Keratinocyte (primary cell): ENCODE results near the gene ARHGAP10. TPM values are rescaled to one million over a fixed set of nuclear protein-coding genes. Genes with fewer than 3 reads are reported as not detected.

ENCODE experiments used
- DNase-seq: peaks from one replicate; pipeline ENCODE4 v3.0.0-alpha.2; 2011; ENCODE audit warnings: low read depth, missing footprints, low spot score
- FAIRE-seq: peaks from 2 replicates; lab custom pipeline; 2011; peaks lifted over from hg19 to GRCh38; lab: Jason Lieb, UNC
- H2AFZ ChIP-seq: 2 replicates; pipeline ENCODE4 v1.6.0; 2012; ENCODE audit warnings: low read length, control low read depth, inconsistent platforms; ENCODE audit not compliant: control insufficient read depth
- H3K27ac ChIP-seq: 2 replicates; pipeline ENCODE4 v1.5.1; 2011; ENCODE audit warnings: low read length; ENCODE audit not compliant: control insufficient read depth, insufficient read depth
- H3K27me3 ChIP-seq: 3 replicates; pipeline ENCODE4 v1.6.0; 2011; ENCODE audit warnings: low read length; ENCODE audit not compliant: control insufficient read depth, insufficient read depth; ENCODE audit errors: extremely low read depth
- H3K36me3 ChIP-seq, 2 experiments: 2 replicates in 1 of 2; 3 replicates in 1 of 2; pipeline ENCODE4 v1.5.1; 2011; ENCODE audit warnings: low read length in 2 of 2, mild to moderate bottlenecking in 1 of 2; ENCODE audit not compliant: control insufficient read depth in 2 of 2, insufficient read depth in 2 of 2; ENCODE audit errors: extremely low read depth in 1 of 2
- H3K4me1 ChIP-seq: 3 replicates; pipeline ENCODE4 v1.5.1; 2011; ENCODE audit warnings: low read length; ENCODE audit not compliant: control insufficient read depth, insufficient read depth; ENCODE audit errors: extremely low read depth
- H3K4me2 ChIP-seq: 3 replicates; pipeline ENCODE4 v1.6.0; 2011; ENCODE audit warnings: low read depth, low read length; ENCODE audit not compliant: control insufficient read depth, insufficient read depth; ENCODE audit errors: extremely low read depth
- H3K4me3 ChIP-seq, 3 experiments: fragments of 200-600 bp in 1 of 3; sonication (generic) in 1 of 3; 2 replicates in 2 of 3; 3 replicates in 1 of 3; pipeline ENCODE4 v1.5.1; 2011 to 2016; ENCODE audit warnings: low read length in 3 of 3, mild to moderate bottlenecking in 3 of 3, control low read depth in 2 of 3, inconsistent platforms in 1 of 3, low read depth in 1 of 3, mixed read lengths in 1 of 3, mixed run types in 1 of 3, moderate library complexity in 1 of 3; ENCODE audit not compliant: control insufficient read depth in 2 of 3, insufficient read depth in 2 of 3; ENCODE audit errors: extremely low read depth in 1 of 3
- H3K79me2 ChIP-seq: 2 replicates; pipeline ENCODE4 v1.6.0; 2012; ENCODE audit warnings: low read length; ENCODE audit not compliant: control insufficient read depth, insufficient read depth
- H3K9ac ChIP-seq: 3 replicates; pipeline ENCODE4 v1.6.0; 2011; ENCODE audit warnings: low read length; ENCODE audit not compliant: control insufficient read depth, insufficient read depth; ENCODE audit errors: extremely low read depth
- H3K9me1 ChIP-seq: 3 replicates; pipeline ENCODE4 v1.6.0; 2011; ENCODE audit warnings: low read length; ENCODE audit not compliant: control insufficient read depth, insufficient read depth; ENCODE audit errors: extremely low read depth
- H3K9me3 ChIP-seq: 2 replicates; pipeline ENCODE4 v1.5.1; 2012; ENCODE audit warnings: low read depth, low read length; ENCODE audit not compliant: control insufficient read depth
- H4K20me1 ChIP-seq: 3 replicates; pipeline ENCODE4 v1.6.0; 2011; ENCODE audit warnings: low read length; ENCODE audit not compliant: control insufficient read depth, insufficient read depth; ENCODE audit errors: extremely low read depth
- EZH2 ChIP-seq: IDR thresholded peaks from one replicate; pipeline ENCODE4 v1.6.1; 2012; ENCODE audit warnings: inconsistent platforms, mild to moderate bottlenecking, low read length, moderate library complexity
- dilution Hi-C: fragments of 300-500 bp; cut with MboI; formaldehyde crosslinking; loops from one replicate; pipeline ENCODE4 v1.7.0; 2020; ENCODE audit warnings: low sequenced_read_pairs; ENCODE audit not compliant: extremely low pct_ligation_motif_present
- polyA plus RNA-seq, 5 experiments: library from polyadenylated mRNA; depleted of rRNA in 3 of 5; stranded (reverse) in 3 of 5; stranded (forward) in 1 of 5; unstranded in 1 of 5; fragments of >200 nt; gene quantifications; 1 replicate in 1 of 5; 2 replicates in 3 of 5; 3 replicates in 1 of 5; pipeline versions ENCODE4 v1.2.1 to v1.2.3, GENCODE V29; 2011 to 2012; ENCODE audit warnings: missing spikeins in 2 of 5, low read depth in 1 of 5, low replicate concordance in 1 of 5
- TF ChIP-seq, protein P1 (sequence below), 3 experiments: IDR thresholded peaks in 1 of 3; conservative IDR thresholded peaks in 1 of 3; optimal IDR thresholded peaks in 1 of 3; 2 replicates in 2 of 3; 3 replicates in 1 of 3; pipeline versions ENCODE3 to v1.5.1; 2011; ENCODE audit warnings: low read length in 3 of 3, mild to moderate bottlenecking in 3 of 3, moderate library complexity in 2 of 3, control low read depth in 1 of 3, inconsistent platforms in 1 of 3; ENCODE audit not compliant: insufficient read depth in 2 of 3; ENCODE audit errors: extremely low read depth in 1 of 3

ARHGAP10 gene
- polyA plus RNA-seq, 1 donor (not counting 4 experiments of a cell fraction or from before 2014, with no cell fraction given): 18.7 TPM

DNA sequence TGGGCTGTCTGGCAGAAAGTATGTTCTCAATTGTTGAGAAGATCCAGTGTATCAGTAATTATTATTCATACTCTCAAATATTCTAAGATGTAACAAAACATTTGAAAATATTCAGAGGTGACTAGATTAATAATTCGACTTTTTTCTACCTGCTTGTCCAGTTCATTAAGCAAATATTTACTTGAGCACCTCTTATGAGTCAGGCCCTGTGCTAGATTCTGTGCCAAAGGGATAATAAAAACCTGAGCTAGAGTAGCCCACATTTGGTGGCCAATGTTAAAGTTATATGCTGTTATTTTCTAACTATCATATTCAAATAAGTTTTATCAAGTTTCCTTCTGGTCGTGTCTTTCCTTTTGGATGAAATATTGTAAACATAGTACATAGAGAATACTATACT lies 58.5 kb downstream of the ARHGAP10 start:
- DNase-seq: no peak
- dilution Hi-C loops: no loop called here
- H2AFZ ChIP-seq: no peak overlapping the region
- H3K79me2 ChIP-seq: peaks cover 73% of the 10 kb centered on the region
- no peak overlapping the region for H3K4me2 ChIP-seq
- H3K4me3 ChIP-seq: no peak overlapping the region
- no peaks in the 10 kb centered on the region for H3K27me3 ChIP-seq
- no peak overlapping the region for H3K27ac ChIP-seq
- peaks cover 2% of the 10 kb centered on the region for H3K9me1 ChIP-seq
- no peak for TF ChIP-seq EZH2
- TF ChIP-seq, protein P1, sequence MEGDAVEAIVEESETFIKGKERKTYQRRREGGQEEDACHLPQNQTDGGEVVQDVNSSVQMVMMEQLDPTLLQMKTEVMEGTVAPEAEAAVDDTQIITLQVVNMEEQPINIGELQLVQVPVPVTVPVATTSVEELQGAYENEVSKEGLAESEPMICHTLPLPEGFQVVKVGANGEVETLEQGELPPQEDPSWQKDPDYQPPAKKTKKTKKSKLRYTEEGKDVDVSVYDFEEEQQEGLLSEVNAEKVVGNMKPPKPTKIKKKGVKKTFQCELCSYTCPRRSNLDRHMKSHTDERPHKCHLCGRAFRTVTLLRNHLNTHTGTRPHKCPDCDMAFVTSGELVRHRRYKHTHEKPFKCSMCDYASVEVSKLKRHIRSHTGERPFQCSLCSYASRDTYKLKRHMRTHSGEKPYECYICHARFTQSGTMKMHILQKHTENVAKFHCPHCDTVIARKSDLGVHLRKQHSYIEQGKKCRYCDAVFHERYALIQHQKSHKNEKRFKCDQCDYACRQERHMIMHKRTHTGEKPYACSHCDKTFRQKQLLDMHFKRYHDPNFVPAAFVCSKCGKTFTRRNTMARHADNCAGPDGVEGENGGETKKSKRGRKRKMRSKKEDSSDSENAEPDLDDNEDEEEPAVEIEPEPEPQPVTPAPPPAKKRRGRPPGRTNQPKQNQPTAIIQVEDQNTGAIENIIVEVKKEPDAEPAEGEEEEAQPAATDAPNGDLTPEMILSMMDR (optimal IDR thresholded peaks at IDR 0.05 in 1 of 3, IDR thresholded peaks at IDR 0.05 in 1 of 3, conservative IDR thresholded peaks at IDR 0.05 in 1 of 3; ENCODE audit: extremely low read depth in 1 of 3, insufficient read depth in 2 of 3, low read length in 3 of 3): no peak
- no peak overlapping the region for H3K9ac ChIP-seq
- H3K4me1 ChIP-seq: peaks cover 51% of the 10 kb centered on the region
- no peaks in the 10 kb centered on the region for H3K36me3 ChIP-seq
- H4K20me1 ChIP-seq: no peaks in the 10 kb centered on the region
- no peak for FAIRE-seq
- no peaks in the 10 kb centered on the region for H3K9me3 ChIP-seq

DNA sequence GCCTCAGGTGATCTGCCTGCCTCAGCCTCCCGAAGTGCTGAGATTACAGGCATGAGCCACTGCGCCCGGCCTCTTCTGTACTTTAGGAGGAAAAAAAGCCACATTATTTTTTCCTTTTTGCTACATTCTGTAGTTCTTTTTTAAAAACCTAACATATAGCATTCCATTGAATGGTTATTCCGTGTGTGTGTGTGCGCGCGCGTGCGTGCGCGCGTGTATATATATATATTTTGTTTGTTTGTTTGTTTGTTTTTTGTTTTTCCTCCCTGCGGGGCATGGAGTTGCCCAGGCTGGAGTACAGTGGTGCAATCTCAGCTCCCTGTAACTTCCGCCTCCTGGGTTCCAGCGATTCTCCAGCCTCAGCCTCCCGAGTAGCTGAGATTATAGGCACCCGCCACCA lies 59.5 kb downstream of the ARHGAP10 start:
- Histone ChIP-seq H3K9ac (no peak overlapping the region), H3K36me3 (no peaks in the 10 kb centered on the region), H3K4me3 (no peak overlapping the region), H3K27me3 (no peaks in the 10 kb centered on the region), H3K27ac (peak overlapping the region; percentile 63), H3K79me2 (peaks cover 74% of the 10 kb centered on the region), H3K4me1 (peaks cover 44% of the 10 kb centered on the region), H3K9me3 (no peaks in the 10 kb centered on the region), H3K9me1 (peaks cover 2% of the 10 kb centered on the region), H4K20me1 (no peaks in the 10 kb centered on the region), H2AFZ (no peak overlapping the region), H3K4me2 (no peak overlapping the region)
- dilution Hi-C loops: no loop called here
- FAIRE-seq (no peak), DNase-seq (no peak)
- TF ChIP-seq, protein P1 (optimal IDR thresholded peaks at IDR 0.05 in 1 of 3, IDR thresholded peaks at IDR 0.05 in 1 of 3, conservative IDR thresholded peaks at IDR 0.05 in 1 of 3; ENCODE audit: extremely low read depth in 1 of 3, insufficient read depth in 2 of 3, low read length in 3 of 3): no peak
- no peak for TF ChIP-seq EZH2
